Hindlimb muscle (tissue), 1 donor: ENCODE data around the gene SSX3. TPM values are rescaled to one million over a fixed set of nuclear protein-coding genes. Genes with fewer than 3 reads are reported as not detected.
"Not testable (repeated sequence)": the region's sequence is repeated elsewhere in the genome, so short reads cannot be mapped to it uniquely, and the experiment has no call there.

Experiments used
- DNase-seq: peaks from one replicate; pipeline ENCODE4 v3.0.0-alpha.2; 2013
- polyA plus RNA-seq: library from polyadenylated mRNA; unstranded; fragments of 120-200 nt; gene quantifications from one replicate; pipeline ENCODE4 v1.2.1, GENCODE V29; 2013; ENCODE audit not compliant: insufficient read length

The SSX3 gene
- polyA plus RNA-seq = not detected

- DNase-seq = not testable (repeated sequence)
These were observed at the start of gene SSX3 for GRCh38 chrX:48356315-48357094. TSS of gene SSX3 (minus strand) at chrX:48356703. CDS start at chrX:48355249, 1,454 bp downstream.

- not testable (repeated sequence) for DNase-seq
These were observed 41.3 kb upstream of the SSX3 start for GRCh38 chrX:48397825-48398224.

- DNase-seq = not testable (repeated sequence)
These were observed 40.4 kb upstream of the SSX3 start for GRCh38 chrX:48396931-48397330.

GRCh38 chrX:48383239-48383638, 26.7 kb upstream of the SSX3 start, which contains the start of gene SSX4:
TSS of gene SSX4 (plus strand) at chrX:48383539. CDS start at chrX:48384054, 515 bp downstream.
- DNase-seq = not testable (repeated sequence)

- DNase-seq = not testable (repeated sequence)
These were observed 13.9 kb upstream of the SSX3 start for GRCh38 chrX:48370408-48370807.

GRCh38 chrX:48367717-48368408, 11.4 kb upstream of the SSX3 start:
- DNase-seq = not testable (repeated sequence)

GRCh38 chrX:48359281-48359680, 2.8 kb upstream of the SSX3 start:
- not testable (repeated sequence) for DNase-seq

GRCh38 chrX:48357681-48358080, 1.2 kb upstream of the SSX3 start:
- DNase-seq = no peak

- not testable (repeated sequence) for DNase-seq
These were observed 10.4 kb downstream of the SSX3 start for GRCh38 chrX:48346059-48346458.

- DNase-seq = not testable (repeated sequence)
These were observed 42.5 kb downstream of the SSX3 start for GRCh38 chrX:48313996-48314395.

- no peak for DNase-seq
These were observed 50.3 kb downstream of the SSX3 start for GRCh38 chrX:48306175-48306574.

Other genes with a start within 250 kb of the SSX3 start
- not detected for gene SPACA5B, start 226.1 kb downstream of the SSX3 start, polyA plus RNA-seq
- not detected for gene SSX5, start 159.9 kb downstream of the SSX3 start, polyA plus RNA-seq
- gene SSX1, start 101.3 kb downstream of the SSX3 start, polyA plus RNA-seq = not detected
- not detected for gene SSX4, start 26.8 kb upstream of the SSX3 start, polyA plus RNA-seq
- not detected for gene SSX4B, start 55.3 kb upstream of the SSX3 start, polyA plus RNA-seq
- gene SLC38A5, start 113.6 kb upstream of the SSX3 start, polyA plus RNA-seq = 6.7 TPM
- gene FTSJ1, start 119.5 kb upstream of the SSX3 start, polyA plus RNA-seq = 26.3 TPM
- 3.1 TPM for gene PORCN, start 152.3 kb upstream of the SSX3 start, polyA plus RNA-seq
- gene EBP, start 165.1 kb upstream of the SSX3 start, polyA plus RNA-seq = 20.0 TPM
- 8.1 TPM for gene TBC1D25, start 183.0 kb upstream of the SSX3 start, polyA plus RNA-seq
- 300 TPM for gene RBM3, start 217.8 kb upstream of the SSX3 start, polyA plus RNA-seq
- 108 TPM for gene WDR13, start 240.8 kb upstream of the SSX3 start, polyA plus RNA-seq